Omental fat pad (tissue), 4 donors: Measurements from ENCODE around the gene FCMR. TPM values are rescaled to one million over a fixed set of nuclear protein-coding genes. Genes with fewer than 3 reads are reported as not detected.
A peak's percentile ranks its signal among the peaks of the same experiment; 100 is the strongest.

ENCODE experiments used
- ATAC-seq: fragments of 150-250 bp; one replicate; pipeline ENCODE4 v1.9.1; 2016; ENCODE audit warnings: mild to moderate bottlenecking, moderate library complexity; ENCODE audit not compliant: low FRiP score
- DNase-seq: peaks from one replicate; pipeline ENCODE4 v3.0.0-alpha.2; 2019; ENCODE audit warnings: low spot score
- total RNA-seq, 4 donors: library from RNA; depleted of rRNA; stranded (reverse); fragments of >200 nt; gene quantifications; one replicate each; pipeline ENCODE4 v1.1.0, GENCODE V29; 2016
- TF ChIP-seq, protein P1 (sequence below), 3 donors: fragments of 450-650 bp; IDR thresholded peaks; one replicate each; pipeline ENCODE4 v1.5.1; 2016 to 2017; ENCODE audit warnings: antibody characterized with exemption in 3 of 3, mild to moderate bottlenecking in 3 of 3, moderate library complexity in 2 of 3

FCMR gene
- total RNA-seq, 4 donors from 2014 or later = 3.2 to 23.2 (median 9.0) TPM

DNA sequence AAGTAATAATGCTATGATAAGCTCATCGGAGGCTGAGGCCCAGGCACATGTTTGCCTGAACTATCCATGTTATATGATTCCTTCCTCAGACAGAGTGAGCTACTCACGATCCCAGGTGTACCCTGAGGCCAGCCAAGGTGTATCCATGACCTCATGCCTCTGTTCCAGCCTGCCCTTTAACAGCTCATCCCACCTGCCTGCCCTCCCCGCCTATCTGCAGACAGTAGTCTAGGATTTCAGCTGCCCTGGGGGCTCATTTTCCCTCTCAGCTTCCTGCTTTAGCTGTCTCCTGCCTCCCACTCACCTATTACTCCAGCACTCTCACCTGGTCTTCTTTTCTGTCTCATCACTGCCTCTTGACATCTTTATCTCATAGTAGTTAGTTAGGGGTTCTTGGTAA lies 26.4 kb downstream of the FCMR start:
- DNase-seq (no peak), ATAC-seq (no peak)
- TF ChIP-seq, protein P1, sequence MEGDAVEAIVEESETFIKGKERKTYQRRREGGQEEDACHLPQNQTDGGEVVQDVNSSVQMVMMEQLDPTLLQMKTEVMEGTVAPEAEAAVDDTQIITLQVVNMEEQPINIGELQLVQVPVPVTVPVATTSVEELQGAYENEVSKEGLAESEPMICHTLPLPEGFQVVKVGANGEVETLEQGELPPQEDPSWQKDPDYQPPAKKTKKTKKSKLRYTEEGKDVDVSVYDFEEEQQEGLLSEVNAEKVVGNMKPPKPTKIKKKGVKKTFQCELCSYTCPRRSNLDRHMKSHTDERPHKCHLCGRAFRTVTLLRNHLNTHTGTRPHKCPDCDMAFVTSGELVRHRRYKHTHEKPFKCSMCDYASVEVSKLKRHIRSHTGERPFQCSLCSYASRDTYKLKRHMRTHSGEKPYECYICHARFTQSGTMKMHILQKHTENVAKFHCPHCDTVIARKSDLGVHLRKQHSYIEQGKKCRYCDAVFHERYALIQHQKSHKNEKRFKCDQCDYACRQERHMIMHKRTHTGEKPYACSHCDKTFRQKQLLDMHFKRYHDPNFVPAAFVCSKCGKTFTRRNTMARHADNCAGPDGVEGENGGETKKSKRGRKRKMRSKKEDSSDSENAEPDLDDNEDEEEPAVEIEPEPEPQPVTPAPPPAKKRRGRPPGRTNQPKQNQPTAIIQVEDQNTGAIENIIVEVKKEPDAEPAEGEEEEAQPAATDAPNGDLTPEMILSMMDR (IDR thresholded peaks at IDR 0.05) = no peak

DNA sequence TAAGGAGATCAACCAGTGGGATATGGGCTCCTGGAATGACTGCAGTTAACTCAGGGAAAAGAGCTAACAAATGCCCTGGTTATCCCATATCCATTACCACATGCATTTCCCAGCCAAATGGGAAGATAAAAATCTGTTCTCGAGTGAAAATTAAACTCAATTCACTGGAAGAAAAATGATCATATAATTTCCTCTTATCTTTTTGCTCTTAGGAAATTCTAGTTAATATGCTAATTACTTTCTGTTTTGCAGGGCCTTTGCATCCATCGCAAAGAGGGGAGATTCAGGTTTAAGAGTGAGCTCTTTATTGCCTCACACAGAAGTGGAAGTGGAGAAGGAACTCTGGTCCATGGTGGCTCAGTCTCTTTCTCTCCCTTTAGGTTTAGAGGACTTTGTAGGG lies 28.4 kb downstream of the FCMR start:
- DNase-seq = no peak
- TF ChIP-seq, protein P1 (IDR thresholded peaks at IDR 0.05) = no peak
- no peak for ATAC-seq

DNA sequence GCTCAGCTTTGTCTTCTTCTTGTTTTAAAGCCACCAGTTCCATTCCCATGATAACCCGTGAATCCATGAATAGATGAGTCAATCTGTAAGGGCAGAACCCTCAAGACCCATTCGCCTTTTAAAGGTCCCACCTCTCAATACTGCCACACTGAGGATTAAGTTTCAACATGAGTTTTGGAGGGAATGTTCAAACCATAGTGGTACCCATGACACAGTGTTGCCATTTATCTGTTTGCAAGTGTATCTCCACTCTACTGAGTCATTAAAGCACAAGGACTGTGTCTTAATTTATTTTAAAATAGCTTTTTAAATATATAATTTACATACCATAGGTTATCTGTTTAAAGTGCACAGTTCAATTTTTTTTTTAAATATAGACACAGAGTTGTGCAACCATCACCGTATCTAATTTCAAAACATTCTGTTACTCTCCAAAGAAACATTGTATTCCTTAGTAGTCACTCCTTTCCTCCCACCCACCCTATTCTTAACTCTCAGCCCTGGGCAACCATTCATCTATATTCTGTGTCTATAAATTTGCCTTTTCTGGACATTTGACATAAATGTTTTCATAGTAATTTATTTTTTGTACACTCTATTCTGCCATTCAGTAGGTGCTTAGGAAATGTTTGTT lies 29.3 kb downstream of the FCMR start:
- TF ChIP-seq, protein P1 (IDR thresholded peaks at IDR 0.05) = no peak
- no peak for DNase-seq
- ATAC-seq = peak; percentile 31

DNA sequence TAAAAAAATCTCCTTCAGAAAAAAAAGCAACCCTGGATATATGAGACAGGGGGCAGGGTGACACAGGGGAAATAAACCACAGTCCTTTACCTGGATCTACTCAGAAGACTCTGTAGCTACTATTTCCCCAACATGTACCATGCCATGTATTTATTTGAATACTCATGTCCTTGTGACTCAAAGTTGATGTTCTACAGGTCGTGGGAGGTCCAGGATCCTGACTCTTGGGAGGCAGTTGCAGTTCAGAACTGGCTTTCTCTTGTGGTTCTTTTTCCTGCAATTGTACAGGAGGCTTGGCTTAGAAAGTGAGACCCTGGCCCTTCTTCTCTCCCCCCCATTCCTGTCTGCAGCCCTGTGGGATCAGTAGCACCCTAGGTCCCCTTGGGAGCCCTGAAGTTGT lies 30.3 kb downstream of the FCMR start:
- no peak for DNase-seq
- TF ChIP-seq, protein P1 (IDR thresholded peaks at IDR 0.05) = no peak
- no peak for ATAC-seq

DNA sequence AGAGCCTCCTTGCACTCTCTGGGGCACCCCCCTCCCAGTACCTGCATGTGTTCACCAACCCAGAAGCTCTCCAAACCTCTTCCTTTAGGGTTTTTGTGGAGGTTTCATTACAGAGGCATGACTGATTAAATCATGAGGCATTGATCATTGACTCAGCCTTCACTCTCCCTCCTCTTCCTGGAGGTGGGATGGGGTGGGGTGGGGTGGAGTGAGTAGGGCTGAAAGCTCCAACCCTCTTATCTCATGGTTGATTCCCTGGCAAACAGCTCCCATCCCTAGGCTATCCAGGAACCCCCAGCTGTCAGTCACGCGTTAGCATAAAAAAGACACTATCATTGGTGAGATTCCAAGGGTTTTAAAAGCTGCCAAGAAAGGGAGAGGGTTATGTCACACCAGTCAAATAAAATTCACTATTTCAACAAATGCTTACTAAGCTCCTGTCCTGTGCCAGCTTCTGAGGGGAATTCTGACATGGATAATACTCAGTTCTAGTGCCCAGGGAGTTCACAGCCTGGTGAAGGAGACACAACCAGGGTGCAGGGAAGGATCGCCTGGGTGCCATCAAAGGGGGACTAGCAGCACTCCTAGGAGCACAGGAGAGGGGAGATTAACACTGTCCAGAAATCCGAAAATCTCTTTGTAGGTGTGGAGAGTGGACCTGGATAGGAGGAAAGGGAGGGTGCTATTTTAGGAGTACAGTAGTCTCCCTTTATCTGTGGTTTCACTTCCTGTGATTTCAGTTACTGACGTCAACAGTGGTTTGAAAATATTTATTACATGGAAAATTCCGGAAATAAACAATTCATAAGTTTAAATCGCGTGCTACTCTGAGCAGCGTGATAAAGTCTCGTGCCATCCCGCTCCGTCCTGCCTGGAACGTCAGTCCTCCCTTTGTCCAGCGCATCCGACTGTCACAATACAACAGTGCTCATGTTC lies 31.3 kb downstream of the FCMR start:
- TF ChIP-seq, protein P1 (IDR thresholded peaks at IDR 0.05) = no peak
- no peak for DNase-seq
- peak; percentile 89 for ATAC-seq

DNA sequence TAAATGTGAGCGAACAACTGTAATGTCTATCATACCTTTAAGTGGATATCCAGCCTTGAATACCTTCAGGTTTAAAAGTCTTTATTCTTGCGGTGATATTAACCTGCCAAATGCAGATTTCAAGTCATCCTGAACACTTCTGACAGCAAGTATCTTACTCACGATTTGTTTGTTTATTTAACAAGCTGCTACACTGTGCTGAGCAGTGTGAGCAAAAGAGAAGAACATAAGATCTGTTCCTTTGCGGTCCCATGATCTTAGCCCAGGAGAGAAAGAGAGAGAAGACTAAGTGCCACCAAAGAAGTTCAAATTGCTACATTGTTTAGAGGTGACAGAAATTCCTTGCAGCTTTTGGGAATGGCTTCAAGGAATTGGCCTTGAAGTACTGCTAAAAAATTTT lies 34.0 kb downstream of the FCMR start:
- no peak for DNase-seq
- TF ChIP-seq, protein P1 (IDR thresholded peaks at IDR 0.05) = no peak
- ATAC-seq = no peak
